Neural progenitor cell (in vitro differentiated cells): Measurements from ENCODE around the gene GSDME. TPM values are rescaled to one million over a fixed set of nuclear protein-coding genes. Genes with fewer than 3 reads are reported as not detected.

Experiments
- DNase-seq: peaks from one replicate; pipeline ENCODE4 v3.0.0-alpha.2; 2016; ENCODE audit warnings: low spot score
- H2AFZ ChIP-seq: fragments of 200-600 bp; sonication (generic); replicated peaks from 2 replicates; pipeline ENCODE4 v1.6.1; 2016; ENCODE audit warnings: antibody characterized with exemption
- H3F3A ChIP-seq: fragments of 200-600 bp; sonication (generic); 2 replicates; pipeline ENCODE4 v1.6.1; 2016; ENCODE audit warnings: antibody characterized with exemption, low read depth
- H3K27ac ChIP-seq: fragments of 200-600 bp; sonication (generic); 2 replicates; pipeline ENCODE4 v1.5.1; 2016; ENCODE audit warnings: mild to moderate bottlenecking
- H3K27me3 ChIP-seq: fragments of 200-600 bp; sonication (generic); 2 replicates; pipeline ENCODE4 v1.6.1; 2016; ENCODE audit warnings: mild to moderate bottlenecking, moderate library complexity
- H3K36me3 ChIP-seq: fragments of 200-600 bp; sonication (generic); 2 replicates; pipeline ENCODE4 v1.5.1; 2016
- H3K4me1 ChIP-seq: fragments of 200-600 bp; sonication (generic); 2 replicates; pipeline ENCODE4 v1.6.1; 2016; ENCODE audit warnings: mixed run types
- H3K4me2 ChIP-seq: fragments of 200-600 bp; sonication (generic); 2 replicates; pipeline ENCODE4 v1.6.1; 2016
- H3K4me3 ChIP-seq: fragments of 200-600 bp; sonication (generic); 2 replicates; pipeline ENCODE4 v1.5.1; 2016
- H3K79me2 ChIP-seq: fragments of 200-600 bp; sonication (generic); 2 replicates; pipeline ENCODE4 v1.6.1; 2016; ENCODE audit warnings: low read depth
- H3K9ac ChIP-seq: fragments of 200-600 bp; sonication (generic); 2 replicates; pipeline ENCODE4 v1.6.1; 2016
- H3K9me3 ChIP-seq: fragments of 200-600 bp; sonication (generic); 2 replicates; pipeline ENCODE4 v1.5.1; 2016; ENCODE audit warnings: low read depth
- H4K20me1 ChIP-seq: fragments of 200-600 bp; sonication (generic); 2 replicates; pipeline ENCODE4 v1.6.1; 2016; ENCODE audit warnings: low read depth
- H3K27ac Mint-ChIP-seq: 3 replicates; pipeline ENCODE4 v1.8.0; 2021; ENCODE audit warnings: mixed read lengths
- H3K27me3 Mint-ChIP-seq: 2 replicates; pipeline ENCODE4 v1.8.0; 2022; ENCODE audit warnings: low read depth, mild to moderate bottlenecking, inconsistent platforms, moderate library complexity, mixed read lengths; ENCODE audit not compliant: insufficient read depth
- H3K36me3 Mint-ChIP-seq: 3 replicates; pipeline ENCODE4 v1.8.0; 2021; ENCODE audit warnings: mixed read lengths
- H3K4me1 Mint-ChIP-seq: 3 replicates; pipeline ENCODE4 v1.8.0; 2021; ENCODE audit warnings: mixed read lengths
- H3K4me3 Mint-ChIP-seq: 3 replicates; pipeline ENCODE4 v1.8.0; 2021; ENCODE audit warnings: mild to moderate bottlenecking, moderate library complexity, mixed read lengths
- H3K9me3 Mint-ChIP-seq: 3 replicates; pipeline ENCODE4 v1.8.0; 2020; ENCODE audit warnings: mixed read lengths
- CTCF ChIP-seq: fragments of 200-600 bp; sonication (generic); IDR thresholded peaks from 2 replicates; pipeline ENCODE4 v1.5.1; 2017; ENCODE audit warnings: antibody characterized with exemption, mild to moderate bottlenecking
- EZH2 ChIP-seq: fragments of 200-600 bp; sonication (generic); IDR thresholded peaks from 2 replicates; pipeline ENCODE4 v1.6.1; 2017; ENCODE audit warnings: antibody characterized with exemption, mild to moderate bottlenecking, moderate library complexity
- EZH2phosphoT487 ChIP-seq: fragments of 200-600 bp; sonication (generic); IDR thresholded peaks from 2 replicates; pipeline ENCODE4 v1.6.1; 2017; ENCODE audit warnings: antibody characterized with exemption
- total RNA-seq: library from RNA; depleted of rRNA; stranded (reverse); fragments of >200 nt; gene quantifications from 2 replicates; pipeline ENCODE4 v1.2.3, GENCODE V29; 2015; ENCODE audit warnings: low replicate concordance

GSDME gene
- total RNA-seq, 1 donor from 2014 or later: 15.5 TPM

GRCh38 chr7:24707988-24708615, 49.2 kb downstream of the GSDME start:
- H3K4me3 Mint-ChIP-seq: no peak overlapping the region
- no peak overlapping the region for H3K4me3 ChIP-seq
- peaks cover 6% of the 10 kb centered on the region for H3K27me3 Mint-ChIP-seq
- H3K9ac ChIP-seq: no peak overlapping the region
- peaks cover 18% of the 10 kb centered on the region for H3K36me3 Mint-ChIP-seq
- H3K9me3 Mint-ChIP-seq: peaks cover 3% of the 10 kb centered on the region
- H3K4me1 ChIP-seq: no peaks in the 10 kb centered on the region
- DNase-seq: no peak
- H3K27ac ChIP-seq: no peak overlapping the region
- H3K9me3 ChIP-seq: no peaks in the 10 kb centered on the region
- H3F3A ChIP-seq: no peaks in the 10 kb centered on the region
- H3K79me2 ChIP-seq: no peaks in the 10 kb centered on the region
- H3K4me2 ChIP-seq: no peak overlapping the region
- H3K27me3 ChIP-seq: no peaks in the 10 kb centered on the region
- no peak overlapping the region for H3K27ac Mint-ChIP-seq
- H3K36me3 ChIP-seq: no peaks in the 10 kb centered on the region
- H2AFZ ChIP-seq: no peak overlapping the region
- TF ChIP-seq EZH2phosphoT487: no peak
- no peak for TF ChIP-seq EZH2
- TF ChIP-seq CTCF: no peak
- peaks cover 13% of the 10 kb centered on the region for H3K4me1 Mint-ChIP-seq
- H4K20me1 ChIP-seq: no peaks in the 10 kb centered on the region

- H4K20me1 ChIP-seq: no peaks in the 10 kb centered on the region
- no peak for DNase-seq
- no peak overlapping the region for H3K27ac ChIP-seq
- no peak overlapping the region for H3K4me2 ChIP-seq
- H3K9me3 ChIP-seq: no peaks in the 10 kb centered on the region
- no peaks in the 10 kb centered on the region for H3F3A ChIP-seq
- no peak overlapping the region for H3K4me3 ChIP-seq
- H3K36me3 Mint-ChIP-seq: peaks cover 20% of the 10 kb centered on the region
- no peaks in the 10 kb centered on the region for H3K27me3 ChIP-seq
- no peak overlapping the region for H3K27ac Mint-ChIP-seq
- peaks cover 13% of the 10 kb centered on the region for H3K4me1 Mint-ChIP-seq
- H3K4me1 ChIP-seq: peaks cover 3% of the 10 kb centered on the region
- no peaks in the 10 kb centered on the region for H3K79me2 ChIP-seq
- no peak overlapping the region for H2AFZ ChIP-seq
- H3K4me3 Mint-ChIP-seq: no peak overlapping the region
- peaks cover 8% of the 10 kb centered on the region for H3K27me3 Mint-ChIP-seq
- TF ChIP-seq EZH2 (no peak), EZH2phosphoT487 (no peak), CTCF (no peak)
- no peaks in the 10 kb centered on the region for H3K36me3 ChIP-seq
- H3K9ac ChIP-seq: no peak overlapping the region
- peaks cover 3% of the 10 kb centered on the region for H3K9me3 Mint-ChIP-seq
Measured at GRCh38 chr7:24706211-24707170, 50.8 kb downstream of the GSDME start.

GRCh38 chr7:24705461-24705954, 51.8 kb downstream of the GSDME start:
- H2AFZ ChIP-seq: no peak overlapping the region
- Mint-ChIP-seq H3K27me3 (peaks cover 10% of the 10 kb centered on the region), H3K27ac (no peak overlapping the region), H3K4me1 (peaks cover 20% of the 10 kb centered on the region), H3K4me3 (no peak overlapping the region), H3K36me3 (peaks cover 20% of the 10 kb centered on the region), H3K9me3 (peaks cover 3% of the 10 kb centered on the region)
- no peak overlapping the region for H3K9ac ChIP-seq
- H3K4me2 ChIP-seq: no peak overlapping the region
- TF ChIP-seq EZH2: no peak
- H3K4me1 ChIP-seq: peaks cover 13% of the 10 kb centered on the region
- H3K27me3 ChIP-seq: no peaks in the 10 kb centered on the region
- no peaks in the 10 kb centered on the region for H3K79me2 ChIP-seq
- no peak for DNase-seq
- H4K20me1 ChIP-seq: peaks cover 7% of the 10 kb centered on the region
- H3K4me3 ChIP-seq: no peak overlapping the region
- H3K36me3 ChIP-seq: no peaks in the 10 kb centered on the region
- H3F3A ChIP-seq: peaks cover 2% of the 10 kb centered on the region
- H3K27ac ChIP-seq: no peak overlapping the region
- no peaks in the 10 kb centered on the region for H3K9me3 ChIP-seq
